ENCODE measurements around the gene EEF1A2. TPM values are rescaled to one million over a fixed set of nuclear protein-coding genes. Genes with fewer than 3 reads are reported as not detected.
A peak's percentile ranks its signal among the peaks of the same experiment; 100 is the strongest.

Gene EEF1A2
- polyA plus RNA-seq, 3 donors = 0.08 TPM; not detected in 2

DNA sequence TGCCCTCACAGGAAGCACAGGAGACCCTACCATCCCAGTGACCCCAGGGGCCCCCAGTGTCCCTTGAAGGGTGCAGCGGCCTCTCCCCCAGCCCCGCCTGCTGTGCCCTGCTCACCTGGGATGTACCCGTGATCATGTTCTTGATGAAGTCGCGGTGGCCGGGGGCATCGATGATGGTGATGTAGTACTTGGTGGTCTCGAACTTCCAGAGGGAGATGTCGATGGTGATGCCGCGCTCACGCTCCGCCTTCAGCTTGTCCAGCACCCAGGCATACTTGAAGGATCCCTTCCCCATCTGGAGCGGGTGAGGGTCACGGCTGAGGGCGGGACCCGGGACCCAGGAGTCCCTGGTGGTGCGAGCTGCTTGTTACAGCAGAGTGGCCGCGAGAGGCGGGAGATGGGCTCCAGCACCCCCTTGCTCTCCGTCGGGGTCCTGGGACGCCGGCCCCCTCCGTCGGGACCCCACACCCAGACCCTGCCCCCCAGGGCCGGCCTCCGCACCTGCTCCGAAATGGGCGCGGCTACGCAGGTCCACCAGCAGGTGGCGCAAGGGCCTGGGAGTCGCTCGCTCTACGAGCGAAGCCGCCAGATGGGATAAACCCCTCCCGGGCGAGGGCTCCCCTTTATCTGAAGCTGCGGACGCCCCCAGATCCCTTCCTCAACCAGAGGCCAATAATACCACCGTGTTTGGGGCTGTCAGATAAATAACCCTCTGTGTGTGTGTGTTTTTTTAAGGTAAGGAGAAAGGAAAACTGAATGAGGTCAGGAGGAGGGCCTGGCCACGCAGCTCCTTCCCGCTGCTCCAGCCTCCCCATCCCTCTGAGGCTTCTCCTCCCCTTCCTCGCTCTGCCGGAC lies 2.9 kb downstream of the EEF1A2 start:
- intact Hi-C loops (cut with micrococcal nuclease) = loop anchor here (2.0 kb wide), 2 partner anchors 475 to 477 kb away; no protein-coding TSS in a partner anchor
- H2AFZ ChIP-seq (ENCODE audit: insufficient read depth, low read depth, low read length, poor library complexity, severe bottlenecking) = peak overlapping the region; percentile 71
- no peaks in the 10 kb centered on the region for H3K79me2 ChIP-seq (ENCODE audit: insufficient read depth, low read length)
- H3K4me3 ChIP-seq (replicated peaks in 1 of 3; ENCODE audit: low read depth in 2 of 3, low read length in 3 of 3) = peak overlapping the region in 2 of 3 experiments; percentile 8 to 68
- H3K36me3 ChIP-seq (replicated peaks in 1 of 2; ENCODE audit: control insufficient read depth in 1 of 2, insufficient read depth in 2 of 2, low read length in 2 of 2) = no peaks in the 10 kb centered on the region
- Mint-ChIP-seq H3K27ac (no peak overlapping the region), H3K4me1 (peaks cover 5% of the 10 kb centered on the region), H3K27me3 (ENCODE audit: low read depth in 3 of 3) (peaks cover 36 to 64% (median 46%) of the 10 kb centered on the region in 3 donors), H3K36me3 (no peaks in the 10 kb centered on the region), H3K9me3 (peaks cover 0 to 5% (median 3%) of the 10 kb centered on the region in 7 donors), H3K4me3 (peak overlapping the region; percentile 77 to 91)
- TF ChIP-seq, protein P1, sequence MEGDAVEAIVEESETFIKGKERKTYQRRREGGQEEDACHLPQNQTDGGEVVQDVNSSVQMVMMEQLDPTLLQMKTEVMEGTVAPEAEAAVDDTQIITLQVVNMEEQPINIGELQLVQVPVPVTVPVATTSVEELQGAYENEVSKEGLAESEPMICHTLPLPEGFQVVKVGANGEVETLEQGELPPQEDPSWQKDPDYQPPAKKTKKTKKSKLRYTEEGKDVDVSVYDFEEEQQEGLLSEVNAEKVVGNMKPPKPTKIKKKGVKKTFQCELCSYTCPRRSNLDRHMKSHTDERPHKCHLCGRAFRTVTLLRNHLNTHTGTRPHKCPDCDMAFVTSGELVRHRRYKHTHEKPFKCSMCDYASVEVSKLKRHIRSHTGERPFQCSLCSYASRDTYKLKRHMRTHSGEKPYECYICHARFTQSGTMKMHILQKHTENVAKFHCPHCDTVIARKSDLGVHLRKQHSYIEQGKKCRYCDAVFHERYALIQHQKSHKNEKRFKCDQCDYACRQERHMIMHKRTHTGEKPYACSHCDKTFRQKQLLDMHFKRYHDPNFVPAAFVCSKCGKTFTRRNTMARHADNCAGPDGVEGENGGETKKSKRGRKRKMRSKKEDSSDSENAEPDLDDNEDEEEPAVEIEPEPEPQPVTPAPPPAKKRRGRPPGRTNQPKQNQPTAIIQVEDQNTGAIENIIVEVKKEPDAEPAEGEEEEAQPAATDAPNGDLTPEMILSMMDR (IDR thresholded peaks at IDR 0.05) = peak; percentile 99
- H4K20me1 ChIP-seq (ENCODE audit: insufficient read depth, low read length) = no peaks in the 10 kb centered on the region
- H3K9ac ChIP-seq (ENCODE audit: insufficient read depth, low read length, poor library complexity, severe bottlenecking) = no peak overlapping the region
- DNase-seq = peak; percentile 45 to 64 (median 62)
- 22% methylated on average over 38 of the region's 48 CpGs for WGBS (ENCODE audit: insufficient coverage)
- peaks cover 8 to 20% of the 10 kb centered on the region in 2 donors for H3K4me1 ChIP-seq (ENCODE audit: control insufficient read depth in 1 of 2, insufficient read depth in 2 of 2, low read length in 2 of 2)
- peaks cover 0 to 5% of the 10 kb centered on the region in 2 donors for H3K9me3 ChIP-seq (replicated peaks in 1 of 2; ENCODE audit: control insufficient read depth in 1 of 2, insufficient read depth in 1 of 2, low read length in 2 of 2)
- peaks cover 9 to 39% of the 10 kb centered on the region in 2 donors for H3K27me3 ChIP-seq (ENCODE audit: control insufficient read depth in 2 of 2, insufficient read depth in 2 of 2, low read length in 2 of 2)
- H3K27ac ChIP-seq (ENCODE audit: low read depth in 1 of 2, low read length in 2 of 2) = no peak overlapping the region
- peak overlapping the region; percentile 75 for H3K4me2 ChIP-seq (replicated peaks; ENCODE audit: extremely low read depth, low read length, poor library complexity, severe bottlenecking)

DNA sequence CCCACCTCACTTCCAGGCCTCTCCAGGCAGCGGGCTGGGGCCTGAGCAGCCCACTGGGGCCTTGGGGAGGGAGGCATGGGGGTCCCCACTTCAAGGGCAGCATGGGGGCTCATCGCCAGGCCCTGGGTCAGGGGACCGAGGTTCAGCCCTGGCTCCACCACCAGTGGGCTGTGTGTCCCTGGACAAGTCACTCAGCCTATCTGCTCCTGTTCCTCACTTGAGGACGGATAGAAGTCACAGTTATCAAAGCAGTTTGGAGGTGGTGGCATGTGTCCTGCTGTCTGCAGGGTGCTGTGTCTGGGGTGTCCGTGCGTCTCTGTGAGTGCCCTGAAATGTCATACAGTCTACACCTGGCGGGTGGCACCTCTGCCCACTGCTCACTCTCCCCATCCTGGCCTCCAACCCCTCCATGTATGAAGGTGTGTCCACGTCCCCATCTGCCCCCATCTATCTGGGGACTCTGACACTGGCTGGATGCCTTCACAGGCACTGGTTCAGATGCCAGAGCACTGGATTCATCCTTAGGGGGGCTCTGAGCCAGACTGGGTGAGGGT lies 3.6 kb downstream of the EEF1A2 start:
- Histone ChIP-seq H3K4me1 (ENCODE audit: control insufficient read depth in 1 of 2, insufficient read depth in 2 of 2, low read length in 2 of 2) (peaks cover 8 to 20% of the 10 kb centered on the region in 2 donors), H3K27me3 (ENCODE audit: control insufficient read depth in 2 of 2, insufficient read depth in 2 of 2, low read length in 2 of 2) (peaks cover 9 to 40% of the 10 kb centered on the region in 2 donors), H3K4me3 (replicated peaks in 1 of 3; ENCODE audit: low read depth in 2 of 3, low read length in 3 of 3) (no peak overlapping the region), H3K36me3 (replicated peaks in 1 of 2; ENCODE audit: control insufficient read depth in 1 of 2, insufficient read depth in 2 of 2, low read length in 2 of 2) (no peaks in the 10 kb centered on the region), H3K79me2 (ENCODE audit: insufficient read depth, low read length) (no peaks in the 10 kb centered on the region), H4K20me1 (ENCODE audit: insufficient read depth, low read length) (no peaks in the 10 kb centered on the region), H3K27ac (ENCODE audit: low read depth in 1 of 2, low read length in 2 of 2) (no peak overlapping the region), H3K9ac (ENCODE audit: insufficient read depth, low read length, poor library complexity, severe bottlenecking) (no peak overlapping the region), H2AFZ (ENCODE audit: insufficient read depth, low read depth, low read length, poor library complexity, severe bottlenecking) (no peak overlapping the region), H3K9me3 (replicated peaks in 1 of 2; ENCODE audit: control insufficient read depth in 1 of 2, insufficient read depth in 1 of 2, low read length in 2 of 2) (peaks cover 0 to 5% of the 10 kb centered on the region in 2 donors), H3K4me2 (replicated peaks; ENCODE audit: extremely low read depth, low read length, poor library complexity, severe bottlenecking) (no peak overlapping the region)
- intact Hi-C loops (cut with micrococcal nuclease) = no loop called here
- no peak overlapping the region for H3K27ac Mint-ChIP-seq
- H3K36me3 Mint-ChIP-seq = no peaks in the 10 kb centered on the region
- peaks cover 30 to 62% (median 39%) of the 10 kb centered on the region in 3 donors for H3K27me3 Mint-ChIP-seq (ENCODE audit: low read depth in 3 of 3)
- peaks cover 0 to 4% (median 3%) of the 10 kb centered on the region in 7 donors for H3K9me3 Mint-ChIP-seq
- no peak for DNase-seq
- H3K4me1 Mint-ChIP-seq = peaks cover 5% of the 10 kb centered on the region
- WGBS (ENCODE audit: insufficient coverage) = 96% methylated on average over 7 of the region's 8 CpGs
- TF ChIP-seq, protein P1 (IDR thresholded peaks at IDR 0.05) = no peak
- H3K4me3 Mint-ChIP-seq = no peak overlapping the region

Measured in CD14-positive monocyte (primary cell).